Ovary (tissue), 3 donors: ENCODE data around the gene C16orf95.

Experiments used
- POLR2A ChIP-seq: fragments of 450-650 bp; IDR thresholded peaks from one replicate; pipeline ENCODE4 v1.6.1; 2017; ENCODE audit warnings: antibody characterized with exemption, mild to moderate bottlenecking, moderate library complexity
- TF ChIP-seq, protein P1 (sequence below), 3 donors: fragments of 450-650 bp in 2 of 3; fragments of 200-600 bp in 1 of 3; IDR thresholded peaks; one replicate each; pipeline versions ENCODE4 v1.5.1 to v1.8.0; 2016 to 2022; ENCODE audit warnings: antibody characterized with exemption in 3 of 3, mild to moderate bottlenecking in 1 of 3
- donor health status: DM: no; HTN: no; CAD: no.

DNA sequence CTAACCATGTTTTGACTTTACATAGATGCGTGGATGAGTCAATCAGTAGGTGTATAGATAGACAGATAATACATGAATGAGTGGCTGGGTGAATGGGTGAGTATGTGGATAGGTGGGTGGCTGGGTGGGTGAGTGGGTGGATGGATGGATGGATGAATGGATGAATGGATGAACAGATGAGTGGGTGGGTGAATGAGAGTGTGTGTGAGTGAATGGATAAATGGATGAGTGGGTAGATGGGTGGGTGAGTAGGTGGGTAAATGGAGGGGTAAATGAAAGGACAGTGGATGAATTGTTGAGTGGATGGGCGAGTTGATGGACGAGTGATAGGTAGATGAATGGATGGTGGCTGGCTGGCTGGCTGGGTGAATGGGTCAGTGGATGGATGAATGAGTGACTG, 23.2 kb downstream of the C16orf95 start:
- TF ChIP-seq, protein P1, sequence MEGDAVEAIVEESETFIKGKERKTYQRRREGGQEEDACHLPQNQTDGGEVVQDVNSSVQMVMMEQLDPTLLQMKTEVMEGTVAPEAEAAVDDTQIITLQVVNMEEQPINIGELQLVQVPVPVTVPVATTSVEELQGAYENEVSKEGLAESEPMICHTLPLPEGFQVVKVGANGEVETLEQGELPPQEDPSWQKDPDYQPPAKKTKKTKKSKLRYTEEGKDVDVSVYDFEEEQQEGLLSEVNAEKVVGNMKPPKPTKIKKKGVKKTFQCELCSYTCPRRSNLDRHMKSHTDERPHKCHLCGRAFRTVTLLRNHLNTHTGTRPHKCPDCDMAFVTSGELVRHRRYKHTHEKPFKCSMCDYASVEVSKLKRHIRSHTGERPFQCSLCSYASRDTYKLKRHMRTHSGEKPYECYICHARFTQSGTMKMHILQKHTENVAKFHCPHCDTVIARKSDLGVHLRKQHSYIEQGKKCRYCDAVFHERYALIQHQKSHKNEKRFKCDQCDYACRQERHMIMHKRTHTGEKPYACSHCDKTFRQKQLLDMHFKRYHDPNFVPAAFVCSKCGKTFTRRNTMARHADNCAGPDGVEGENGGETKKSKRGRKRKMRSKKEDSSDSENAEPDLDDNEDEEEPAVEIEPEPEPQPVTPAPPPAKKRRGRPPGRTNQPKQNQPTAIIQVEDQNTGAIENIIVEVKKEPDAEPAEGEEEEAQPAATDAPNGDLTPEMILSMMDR (IDR thresholded peaks at IDR 0.05) = no peak
- TF ChIP-seq POLR2A = no peak
